ENCODE data around the gene ALDH16A1.

Gene ALDH16A1

GRCh38 chr19:49423985-49424303, 29.1 kb upstream of the ALDH16A1 start:
- DNase-seq: no peak

- DNase-seq: no peak
These were observed 27.8 kb upstream of the ALDH16A1 start, which contains the start of gene GFY for GRCh38 chr19:49425178-49425577. GFY (plus strand) TSS chr19:49425388; CDS start chr19:49426431, 1,043 bp downstream.

GRCh38 chr19:49425922-49426592, 27.0 kb upstream of the ALDH16A1 start:
- no peak for DNase-seq

DNA sequence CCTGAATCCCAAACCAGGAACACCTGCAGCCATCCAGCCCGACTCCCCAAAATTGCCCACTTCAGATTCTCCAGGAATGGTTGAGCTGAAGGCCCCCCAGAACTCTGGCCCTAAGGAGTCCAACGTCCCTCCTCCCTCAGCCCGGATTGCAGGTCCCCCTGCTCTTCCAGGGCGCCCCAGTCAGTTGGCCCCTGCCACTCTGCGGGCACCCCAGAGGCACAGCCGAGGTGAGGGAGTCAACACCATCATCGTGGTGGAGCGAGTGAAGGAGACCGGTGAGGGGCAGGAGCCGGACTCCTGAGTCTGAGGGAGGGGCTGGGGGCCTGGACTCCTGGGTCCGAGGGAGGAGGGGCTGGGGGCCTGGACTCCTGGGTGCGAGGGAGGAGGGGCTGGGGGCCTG, 25.7 kb upstream of the ALDH16A1 start:
- DNase-seq: no peak

- DNase-seq: no peak
These were observed 25.0 kb upstream of the ALDH16A1 start for GRCh38 chr19:49427855-49428546.

GRCh38 chr19:49428547-49429451, 24.2 kb upstream of the ALDH16A1 start:
- no peak for DNase-seq

DNA sequence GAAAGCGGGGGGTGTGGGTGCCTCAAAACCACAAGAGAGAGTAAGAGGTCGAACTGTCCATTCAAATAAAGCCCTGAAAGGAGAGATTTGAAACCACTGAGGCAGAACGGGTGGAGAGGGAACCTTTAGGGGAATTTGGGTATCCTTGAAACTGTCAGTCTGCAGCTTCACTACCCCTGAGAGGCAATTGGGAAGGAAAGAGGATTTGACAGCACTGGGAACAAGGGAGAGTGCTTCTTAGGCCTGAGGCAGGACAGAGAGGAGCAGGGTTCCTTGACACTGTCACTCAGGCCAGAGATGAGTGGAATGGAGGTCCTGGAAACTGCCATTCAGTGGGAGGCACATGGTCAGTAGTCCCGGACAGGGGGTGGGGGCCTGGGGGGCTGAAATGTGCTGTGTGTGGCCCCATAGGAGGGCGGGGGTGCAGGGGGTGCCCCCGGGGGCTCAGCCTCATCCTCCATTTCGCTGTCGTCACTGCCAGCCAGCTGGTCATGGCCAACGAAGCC, 22.8 kb upstream of the ALDH16A1 start:
- no peak for DNase-seq

DNA sequence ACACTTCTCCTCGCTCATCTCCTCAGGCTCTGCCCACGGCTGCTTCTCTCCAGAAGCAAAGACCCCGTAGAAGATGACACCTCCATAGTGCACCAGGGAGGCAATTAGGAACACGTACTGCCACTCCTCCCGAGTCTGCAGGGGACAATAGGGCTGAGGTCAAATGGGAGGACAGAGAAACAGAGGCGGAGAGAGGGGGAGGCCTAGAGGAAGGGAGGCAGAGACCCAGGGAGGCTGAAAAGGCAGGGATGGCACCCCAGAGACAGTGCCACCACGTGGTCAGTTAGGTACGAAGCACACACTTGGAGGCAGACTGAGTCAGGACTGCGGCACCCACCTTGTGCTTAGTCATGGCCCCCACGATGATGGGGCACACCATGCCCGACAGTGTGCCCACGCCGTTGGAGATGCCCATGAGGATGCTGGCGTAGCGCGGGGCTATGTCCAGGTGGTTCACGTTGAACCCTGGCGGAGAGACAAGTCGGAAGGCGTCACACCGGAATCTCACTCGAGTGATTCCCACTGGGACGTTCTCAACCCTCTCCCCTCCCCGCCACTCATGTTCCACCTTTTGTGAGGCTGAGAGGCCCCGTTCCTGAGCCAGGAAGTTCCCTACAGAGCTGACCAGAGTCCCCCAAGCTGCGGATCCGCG, 22.2 kb upstream of the ALDH16A1 start:
- DNase-seq: no peak

GRCh38 chr19:49431330-49431749, 21.7 kb upstream of the ALDH16A1 start:
- no peak for DNase-seq

GRCh38 chr19:49432141-49433073, 20.6 kb upstream of the ALDH16A1 start:
- no peak for DNase-seq

DNA sequence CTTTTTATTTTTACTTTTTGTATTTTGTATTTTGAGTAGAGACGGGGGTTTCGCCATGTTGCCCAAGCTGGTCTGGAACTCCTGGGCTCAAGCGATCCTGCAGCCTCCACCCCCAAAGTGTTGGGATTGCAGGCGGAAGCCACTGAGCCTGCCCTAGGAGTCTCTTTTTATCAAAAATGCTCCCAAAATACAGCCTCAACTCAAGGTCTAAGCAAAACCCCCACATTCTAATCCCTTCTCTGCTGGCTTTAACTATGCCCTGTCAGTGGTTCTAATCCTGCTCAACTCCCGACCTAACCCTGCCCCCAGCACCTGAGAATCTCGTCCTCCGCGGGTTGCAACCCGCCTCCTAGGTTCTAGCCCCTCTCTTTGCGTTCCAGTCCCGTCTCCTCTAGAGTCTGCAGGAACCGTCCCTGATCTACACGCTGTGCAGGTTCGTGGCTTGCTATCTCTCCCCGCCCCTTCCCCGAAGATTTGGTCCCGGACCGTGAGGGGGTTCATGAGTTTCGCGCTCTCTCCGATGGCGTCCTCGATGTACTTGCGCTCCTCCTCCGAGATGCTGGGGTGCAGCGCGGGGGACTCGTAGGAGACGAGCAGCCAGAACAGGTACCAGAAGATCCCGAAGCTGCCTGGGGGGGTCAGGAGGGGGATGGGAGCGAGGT, 19.7 kb upstream of the ALDH16A1 start:
- no peak for DNase-seq

DNA sequence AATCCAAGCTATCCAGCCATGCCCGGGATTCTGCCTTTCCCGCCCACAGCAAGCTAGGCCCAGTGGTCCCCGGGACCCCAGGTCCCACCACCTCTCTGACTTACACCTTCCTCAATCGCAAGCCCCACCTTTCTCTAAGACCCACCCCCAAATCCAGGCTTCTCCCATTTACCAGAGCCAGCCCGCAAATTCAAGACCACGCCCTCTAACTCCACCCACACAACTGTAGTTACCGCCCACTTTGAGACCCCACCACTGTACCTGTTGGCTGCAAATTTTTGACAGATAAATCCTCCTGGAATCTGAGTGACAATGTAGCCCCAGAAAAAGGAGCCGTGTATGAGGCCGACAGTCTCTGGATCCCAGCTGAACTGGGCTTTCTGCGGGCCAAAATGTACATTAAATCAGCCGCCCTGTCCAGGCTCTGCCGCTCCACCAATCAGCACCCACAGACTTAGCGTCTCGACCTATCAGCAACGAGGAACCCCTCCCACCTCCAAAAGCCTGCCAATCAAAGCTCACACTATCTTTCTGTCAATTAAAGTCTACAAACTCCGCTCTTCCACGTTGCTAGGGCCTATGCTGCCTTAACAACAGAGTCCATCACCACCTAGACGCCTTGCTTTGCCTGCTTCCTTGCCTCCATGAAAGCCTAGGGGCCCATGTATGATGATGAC, 18.0 kb upstream of the ALDH16A1 start:
- DNase-seq: no peak

GRCh38 chr19:49435670-49436069, 17.4 kb upstream of the ALDH16A1 start:
- no peak for DNase-seq

GRCh38 chr19:49436381-49437017, 16.5 kb upstream of the ALDH16A1 start:
- no peak for DNase-seq

DNA sequence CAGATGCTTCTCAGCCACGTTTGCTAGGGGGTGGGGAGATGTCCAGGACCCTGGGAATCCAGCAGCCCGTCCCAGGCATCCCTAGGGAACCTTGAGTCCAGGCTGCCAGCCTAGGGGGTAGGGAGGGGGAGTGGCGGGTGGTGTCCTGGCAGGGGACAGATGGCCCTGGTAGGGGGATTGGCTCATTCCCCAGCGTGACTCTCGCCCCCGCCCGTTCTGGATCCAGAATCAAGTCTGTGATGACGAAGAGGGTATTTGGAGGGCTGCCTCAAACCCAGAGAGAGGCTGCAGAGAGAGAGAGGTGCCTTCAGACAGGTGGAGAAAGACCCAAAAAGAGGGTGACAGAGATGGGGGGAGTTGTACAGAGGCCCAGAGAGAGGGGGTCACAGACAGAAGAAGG, 15.8 kb upstream of the ALDH16A1 start:
- no peak for DNase-seq

- no peak for DNase-seq
These were observed 14.8 kb upstream of the ALDH16A1 start for GRCh38 chr19:49438261-49438660.

GRCh38 chr19:49439836-49440235, 13.2 kb upstream of the ALDH16A1 start:
- DNase-seq: no peak

DNA sequence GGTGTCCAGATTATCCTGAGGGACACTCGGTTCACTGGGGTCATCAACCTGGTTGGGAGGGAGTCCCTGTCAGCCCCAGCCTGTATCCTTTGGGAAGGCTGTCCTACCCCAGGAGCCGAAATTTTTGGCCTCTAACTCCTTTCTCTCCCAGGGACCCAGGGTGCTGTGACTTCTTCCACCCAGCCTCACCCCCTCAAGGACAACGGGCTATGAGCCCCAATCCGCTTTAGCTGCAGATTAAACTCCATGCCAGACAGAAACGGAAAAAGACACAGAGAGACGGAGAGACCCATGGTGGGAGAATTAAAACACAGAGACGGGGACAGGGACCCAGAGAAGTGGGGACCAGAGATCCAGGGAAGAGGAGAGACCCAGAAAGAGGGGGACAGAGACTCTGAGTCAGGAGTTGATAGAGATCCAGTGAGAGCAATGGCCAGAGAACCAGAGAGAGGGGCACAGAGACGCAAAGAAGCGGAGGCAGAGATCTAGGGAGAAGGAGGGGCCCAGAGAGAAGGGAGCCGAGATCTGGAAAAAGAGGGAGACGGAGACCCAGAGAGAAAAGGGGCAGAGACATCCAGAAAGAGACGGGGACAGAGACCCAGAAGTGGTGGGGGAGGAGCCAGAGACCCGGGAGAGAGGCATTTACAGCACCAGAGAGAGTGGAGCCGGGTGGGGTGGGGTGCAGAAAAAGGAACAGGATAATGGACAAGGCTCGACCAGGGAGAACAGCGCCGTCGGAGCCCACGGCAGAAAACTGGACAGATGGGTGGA, 12.4 kb upstream of the ALDH16A1 start:
- no peak for DNase-seq
